Naive thymus-derived CD8-positive, alpha-beta T cell (primary cell): ENCODE data around the gene KCTD1. TPM values are rescaled to one million over a fixed set of nuclear protein-coding genes. Genes with fewer than 3 reads are reported as not detected.

Source experiments
- ATAC-seq, 2 donors: fragments of 150-1000 bp; cut with Tn5 transposase in 1 of 2; sonication (Bioruptor Pico), chemical (Tn5 transposase) in 1 of 2; 1 replicate in 1 of 2; 2 replicates in 1 of 2; pipeline ENCODE4 v1.10.0; 2021; ENCODE audit warnings: mild to moderate bottlenecking in 2 of 2, moderate library complexity in 2 of 2
- POLR2A ChIA-PET: fragments of 350-600 bp; sonication (Branson Sonifier 250); formaldehyde crosslinking; loops from one replicate; lab custom pipeline; 2021; ENCODE audit warnings: antibody characterized with exemption; lab: Charles Lee
- DNase-seq, 10 donors: peaks; one replicate each; pipeline versions ENCODE4 v3.0.0 to v3.0.0-alpha.2; 2020 to 2022
- H3K27ac Mint-ChIP-seq, 10 donors: one replicate each; pipeline ENCODE4 v1.8.0; 2020 to 2022; ENCODE audit warnings: mild to moderate bottlenecking in 10 of 10, mixed read lengths in 10 of 10, moderate library complexity in 4 of 10, inconsistent platforms in 1 of 10
- H3K27me3 Mint-ChIP-seq, 5 donors: one replicate each; pipeline ENCODE4 v1.8.0; 2021 to 2022; ENCODE audit warnings: mixed read lengths in 5 of 5
- H3K36me3 Mint-ChIP-seq, 3 donors: one replicate each; pipeline ENCODE4 v1.8.0; 2020 to 2022; ENCODE audit warnings: mixed read lengths in 3 of 3, mild to moderate bottlenecking in 2 of 3, inconsistent platforms in 1 of 3
- H3K4me1 Mint-ChIP-seq, 4 donors: one replicate each; pipeline ENCODE4 v1.8.0; 2021 to 2022; ENCODE audit warnings: mixed read lengths in 4 of 4
- H3K4me3 Mint-ChIP-seq, 10 donors: one replicate each; pipeline ENCODE4 v1.8.0; 2020 to 2022; ENCODE audit warnings: mild to moderate bottlenecking in 10 of 10, mixed read lengths in 10 of 10, moderate library complexity in 6 of 10, inconsistent platforms in 1 of 10
- H3K9me3 Mint-ChIP-seq, 9 donors: one replicate each; pipeline ENCODE4 v1.8.0; 2020 to 2022; ENCODE audit warnings: mixed read lengths in 9 of 9, mild to moderate bottlenecking in 3 of 9, inconsistent platforms in 1 of 9, moderate library complexity in 1 of 9
- polyA plus RNA-seq, 3 donors: library from polyadenylated mRNA; unstranded; fragments of 300-500 nt; fragmentation: Illumina TruSeq; gene quantifications; one replicate each; pipeline ENCODE4 v1.2.3, GENCODE V29; 2021
- total RNA-seq, 8 experiments: library from RNA in 2 of 8; stranded (reverse) in 2 of 8; gene quantifications; one replicate each; pipeline ENCODE4 v1.2.3 and lab custom pipeline; 2021 to 2026

The KCTD1 gene
- total RNA-seq = 1 to 10 TPM; 3.5 to 3.6 TPM
- under 1 TPM; 0.08 to 0.81 (median 0.50) TPM for polyA plus RNA-seq
- 2.0 to 4.6 (median 2.6) reads per million in 6 experiments for total RNA-seq (lab: John Stamatoyannopoulos, UW)

DNA sequence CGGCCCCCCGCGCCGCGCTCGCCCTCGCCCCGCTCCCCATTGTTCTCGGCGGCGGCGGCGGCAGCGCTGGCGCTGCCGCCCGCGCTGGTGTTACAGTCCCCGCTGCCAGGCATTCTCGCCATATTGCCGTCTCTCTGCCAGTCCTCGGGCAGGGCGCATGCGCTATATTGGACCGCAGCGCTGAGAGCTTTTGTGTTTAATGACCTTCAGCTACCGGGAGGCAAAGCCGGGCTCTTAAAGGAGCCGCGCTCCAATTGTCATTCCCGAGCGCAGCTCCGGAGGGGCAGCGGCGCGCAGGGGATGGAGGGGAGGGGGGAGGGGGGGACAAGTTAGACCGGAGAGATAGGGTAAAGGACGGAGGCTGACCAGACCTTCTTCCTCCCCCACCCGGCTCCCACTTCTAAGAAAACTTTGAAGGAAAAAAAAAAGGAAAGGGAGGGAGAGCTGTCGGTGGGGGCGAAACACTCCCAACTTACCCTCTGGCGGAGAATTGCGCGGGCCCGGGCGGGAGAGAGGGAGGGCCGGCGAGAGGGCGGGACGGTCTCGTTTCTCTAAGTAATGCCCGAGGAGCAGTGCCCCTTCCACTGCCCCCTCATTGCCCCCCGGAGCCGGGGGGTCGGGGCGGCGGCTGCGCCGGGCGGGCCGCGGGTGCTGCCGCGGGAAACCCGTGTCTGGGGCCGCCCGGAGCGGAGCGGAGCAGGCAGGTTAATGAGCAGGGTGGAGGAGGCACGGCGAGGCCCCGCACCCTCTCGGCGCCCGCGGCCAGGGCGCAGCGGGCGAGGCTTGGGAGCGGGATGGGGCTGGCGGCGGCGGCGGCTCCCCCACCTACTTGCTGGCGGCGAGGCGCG, at the start of gene KCTD1:
TSS of gene KCTD1 (minus strand) at position 139 of the 848 bp plus-strand sequence. CDS start at position 122, 17 bp downstream.
- peak within 1 kb of the TSS; percentile 79 to 94 (median 86) for H3K4me3 Mint-ChIP-seq
- peaks cover 2 to 49% (median 48%) of the 10 kb centered on the region in 4 donors for H3K4me1 Mint-ChIP-seq
- peaks cover 20 to 37% (median 28%) of the 10 kb centered on the region in 5 donors for H3K27me3 Mint-ChIP-seq
- ATAC-seq (peak; percentile 58 to 74), DNase-seq (peak; percentile 23 to 83 (median 52))
- H3K36me3 Mint-ChIP-seq = no peaks in the 10 kb centered on the region
- H3K9me3 Mint-ChIP-seq = peaks cover 0 to 3% (median 0%) of the 10 kb centered on the region in 9 donors
- peak within 1 kb of the TSS in 5 of 10 donors; percentile 12 to 84 (median 73) for H3K27ac Mint-ChIP-seq
- POLR2A ChIA-PET = no interaction called here

DNA sequence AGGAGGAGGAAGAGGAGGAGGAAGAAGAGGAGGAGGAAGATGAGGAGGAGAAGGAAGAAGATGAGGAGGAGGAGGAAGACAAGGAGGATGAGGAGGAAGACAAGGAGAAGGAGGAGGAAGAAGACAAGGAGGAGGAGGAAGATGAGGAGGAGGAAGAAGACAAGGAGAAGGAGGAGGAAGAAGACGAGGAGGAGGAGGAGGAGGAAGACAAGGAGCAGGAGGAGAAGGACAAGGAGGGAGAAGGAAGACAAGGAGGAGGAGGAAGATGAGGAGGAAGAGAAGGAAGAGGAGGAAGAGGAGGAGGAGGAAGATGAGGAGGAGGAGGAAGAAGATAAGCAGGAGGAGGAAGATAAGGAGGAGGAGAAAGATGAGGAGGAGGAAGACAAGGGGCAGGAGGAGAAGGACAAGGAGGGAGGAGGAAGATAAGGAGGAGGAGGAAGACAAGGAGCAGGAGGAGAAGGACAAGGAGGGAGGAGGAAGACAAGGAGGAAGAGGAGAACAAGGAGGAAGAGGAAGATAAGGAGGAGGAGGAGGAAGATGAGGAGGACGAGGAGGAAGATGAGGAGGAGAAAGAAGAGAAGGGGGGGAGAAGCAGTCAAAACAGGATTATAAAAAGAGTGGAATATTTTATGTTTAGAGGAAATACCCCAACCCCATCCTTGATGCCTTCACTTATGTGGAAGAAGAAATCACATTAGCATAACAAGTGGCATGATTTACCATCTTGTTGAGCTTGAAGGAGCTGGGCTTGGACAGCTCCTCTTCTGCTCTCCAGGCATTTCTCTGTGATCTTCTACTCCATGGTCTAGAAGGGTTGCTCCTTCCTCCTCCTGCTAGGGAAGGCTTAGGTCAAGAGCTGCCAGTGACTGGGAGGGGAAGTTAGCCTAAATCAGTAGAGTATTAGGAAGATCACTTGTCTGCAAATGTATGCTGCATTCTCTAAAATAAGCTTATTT, 45.3 kb upstream of the KCTD1 start:
- DNase-seq (no peak), ATAC-seq (no peak)
- H3K27ac Mint-ChIP-seq = no peak overlapping the region

DNA sequence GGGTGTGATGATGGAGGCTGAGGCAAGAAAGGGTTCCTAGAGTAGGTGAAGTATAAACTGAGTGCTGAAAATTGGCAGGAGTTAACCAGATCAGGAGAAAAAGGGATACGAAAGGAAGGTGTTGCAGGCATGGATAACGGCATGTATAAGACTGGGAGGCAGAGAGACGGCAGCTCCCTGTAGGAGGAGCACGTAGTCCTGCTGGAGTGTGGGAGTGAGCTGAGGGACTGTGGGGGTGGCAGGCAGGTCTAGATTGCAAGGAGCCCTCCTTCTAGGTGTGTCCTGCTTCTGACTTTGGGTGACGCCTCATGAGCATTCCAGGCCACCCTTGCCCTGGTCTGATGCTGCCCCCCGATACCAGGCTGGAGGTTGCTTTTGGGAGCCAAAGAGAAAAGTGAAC, 36.4 kb upstream of the KCTD1 start:
- no peak overlapping the region for H3K27ac Mint-ChIP-seq
- no peaks in the 10 kb centered on the region for H3K4me1 Mint-ChIP-seq
- H3K4me3 Mint-ChIP-seq = no peak overlapping the region
- no peaks in the 10 kb centered on the region for H3K9me3 Mint-ChIP-seq
- no peaks in the 10 kb centered on the region for H3K36me3 Mint-ChIP-seq
- H3K27me3 Mint-ChIP-seq = peaks cover 5 to 26% (median 8%) of the 10 kb centered on the region in 5 donors
- POLR2A ChIA-PET = no interaction called here
- no peak for DNase-seq
- no peak for ATAC-seq

More for the DNA sequence above, 45.3 kb upstream of the KCTD1 start:
- no peaks in the 10 kb centered on the region for H3K4me1 Mint-ChIP-seq
- H3K36me3 Mint-ChIP-seq = no peaks in the 10 kb centered on the region
- no peak overlapping the region for H3K4me3 Mint-ChIP-seq
- H3K9me3 Mint-ChIP-seq = peaks cover 0 to 5% (median 0%) of the 10 kb centered on the region in 9 donors
- POLR2A ChIA-PET = no interaction called here
- H3K27me3 Mint-ChIP-seq = peaks cover 6 to 24% (median 12%) of the 10 kb centered on the region in 5 donors

DNA sequence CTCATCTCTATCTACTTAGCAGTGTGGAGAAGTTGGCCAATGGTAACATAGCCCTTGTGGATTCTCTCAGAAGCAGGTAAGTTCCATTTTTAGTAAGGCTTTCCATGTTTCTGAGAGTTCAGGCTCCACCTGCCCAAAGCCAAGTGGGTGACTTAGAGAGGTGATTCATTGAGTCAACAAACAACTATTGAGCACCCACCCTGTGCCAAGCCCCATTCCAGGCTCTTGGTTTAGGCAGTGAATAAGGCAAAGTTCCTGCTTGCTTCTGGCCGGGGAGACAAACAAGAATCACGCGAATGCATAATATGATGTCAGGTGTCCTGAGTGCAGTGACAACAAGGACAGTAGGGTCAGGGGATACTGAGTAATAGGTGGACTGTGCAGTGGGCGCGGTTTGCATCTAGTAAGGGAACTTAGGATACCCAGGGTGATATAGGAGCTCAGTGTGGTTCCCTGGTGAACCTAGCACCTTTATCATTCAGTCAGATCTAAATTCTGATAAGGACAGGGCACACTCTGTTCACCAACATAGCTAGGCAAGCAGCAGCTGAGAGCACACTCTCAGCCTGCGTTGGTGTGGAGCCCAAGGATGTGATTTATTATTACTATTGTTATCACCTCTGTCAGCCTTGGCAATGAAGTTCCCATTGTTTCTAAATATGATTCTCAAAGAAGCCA, 31.7 kb upstream of the KCTD1 start:
- Mint-ChIP-seq H3K27ac (no peak overlapping the region), H3K9me3 (no peaks in the 10 kb centered on the region), H3K27me3 (peaks cover 12 to 53% (median 24%) of the 10 kb centered on the region in 5 donors), H3K36me3 (no peaks in the 10 kb centered on the region), H3K4me3 (no peak overlapping the region), H3K4me1 (peaks cover 0 to 12% (median 8%) of the 10 kb centered on the region in 4 donors)
- ATAC-seq (no peak), DNase-seq (no peak)
- POLR2A ChIA-PET = no interaction called here

DNA sequence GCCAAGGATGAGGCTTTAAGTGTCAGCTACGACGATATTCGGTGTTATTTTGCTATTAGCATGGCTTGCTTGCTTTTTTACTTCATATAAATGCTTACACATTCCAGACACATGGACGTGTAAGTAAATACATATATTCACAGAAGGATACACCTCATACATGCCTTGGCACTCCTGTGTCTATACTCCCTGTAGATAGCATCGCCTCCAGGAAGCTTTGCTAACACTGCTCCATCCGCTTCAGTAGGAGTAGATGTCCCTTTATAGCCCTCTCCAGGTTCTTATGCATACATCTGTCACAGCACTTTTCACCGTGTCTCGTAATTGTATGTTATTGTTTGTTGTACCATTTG, 27.5 kb upstream of the KCTD1 start:
- POLR2A ChIA-PET = no interaction called here
- peak overlapping the region in 5 of 10 donors; percentile 12 to 80 (median 57) for H3K4me3 Mint-ChIP-seq
- H3K36me3 Mint-ChIP-seq = no peaks in the 10 kb centered on the region
- peaks cover 21 to 44% (median 26%) of the 10 kb centered on the region in 5 donors for H3K27me3 Mint-ChIP-seq
- no peak overlapping the region for H3K27ac Mint-ChIP-seq
- no peak for ATAC-seq
- H3K4me1 Mint-ChIP-seq = peaks cover 0 to 16% (median 10%) of the 10 kb centered on the region in 4 donors
- no peaks in the 10 kb centered on the region for H3K9me3 Mint-ChIP-seq
- no peak for DNase-seq

DNA sequence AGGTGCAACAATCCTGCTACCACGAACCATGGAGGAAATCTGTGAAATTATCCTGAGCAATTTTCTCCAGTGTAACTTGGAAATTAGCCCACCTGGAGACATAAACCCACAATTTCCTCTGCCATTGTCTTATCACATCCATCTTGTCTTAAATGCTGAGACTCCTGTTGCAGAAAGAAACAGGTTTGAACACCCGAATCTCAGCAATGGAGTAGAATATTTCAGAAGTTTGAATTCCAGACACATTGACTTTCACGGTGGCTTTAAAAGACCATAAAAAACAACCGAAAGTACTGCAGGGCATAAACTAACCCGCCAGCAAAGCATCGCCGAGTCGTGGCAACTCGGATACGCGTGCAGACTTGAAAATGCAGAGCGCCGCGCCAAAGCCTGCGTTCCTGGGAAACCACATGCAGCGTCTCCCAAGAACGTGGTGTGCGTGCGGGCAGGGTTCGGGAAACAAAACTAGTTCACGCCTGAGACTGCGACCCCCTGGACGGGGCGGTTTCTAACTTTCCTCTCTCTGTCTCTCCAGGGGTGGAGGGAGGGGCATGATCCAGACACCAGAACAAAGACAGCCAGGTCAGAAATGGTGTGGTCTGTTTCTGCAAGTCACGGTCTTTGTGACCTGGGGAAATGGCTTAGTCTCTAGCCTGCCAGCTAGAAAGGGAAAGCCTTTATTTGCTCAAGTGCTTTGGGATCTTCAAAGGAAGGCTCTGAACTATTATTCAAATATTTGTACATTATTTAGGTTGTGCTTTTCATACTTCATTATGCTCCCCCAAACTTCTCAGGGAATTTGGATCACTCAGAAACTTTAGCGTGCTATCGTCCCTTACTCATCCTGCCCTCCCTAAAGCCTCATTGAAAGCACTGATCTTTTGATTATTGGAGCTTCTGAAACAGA, 26.9 kb upstream of the KCTD1 start:
- Mint-ChIP-seq H3K27me3 (peaks cover 21 to 44% (median 29%) of the 10 kb centered on the region in 5 donors), H3K4me1 (peaks cover 0 to 16% (median 10%) of the 10 kb centered on the region in 4 donors)
- no peak for DNase-seq

DNA sequence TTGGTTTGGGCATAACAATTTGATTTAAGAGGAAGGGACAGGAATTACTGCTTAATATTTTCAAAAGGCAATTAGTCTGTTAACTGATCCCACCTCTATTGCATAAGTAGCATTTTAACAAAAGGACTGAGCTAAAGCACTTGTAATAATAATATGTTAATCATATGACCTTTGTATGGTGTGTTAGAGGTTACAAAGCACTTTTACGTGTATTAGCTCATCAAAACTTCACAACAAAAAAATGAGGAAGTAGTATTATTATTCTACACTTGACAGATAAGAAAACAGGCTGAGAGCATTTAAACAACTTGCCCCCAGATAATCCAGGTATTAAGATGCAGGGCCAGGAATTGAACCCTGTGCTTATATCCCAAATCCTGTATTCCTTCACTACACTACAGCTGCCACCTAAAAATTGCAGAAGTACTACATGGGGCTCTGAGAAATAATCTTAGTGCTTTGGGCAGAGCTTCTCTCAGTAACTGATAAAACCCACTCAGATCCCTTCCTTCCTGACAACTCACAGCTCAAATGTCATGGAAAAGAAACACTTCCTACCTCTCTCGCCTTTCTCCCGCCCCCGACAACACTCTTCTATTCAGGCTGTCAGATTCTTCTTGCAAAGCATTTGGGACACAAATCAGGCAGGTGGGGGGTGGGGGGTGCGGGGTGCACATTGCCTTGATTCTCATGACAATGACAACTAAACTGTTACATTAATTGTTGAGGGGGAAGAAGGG, 20.7 kb upstream of the KCTD1 start:
- Mint-ChIP-seq H3K9me3 (no peaks in the 10 kb centered on the region), H3K27ac (no peak overlapping the region), H3K4me1 (no peaks in the 10 kb centered on the region), H3K27me3 (peaks cover 2 to 18% (median 7%) of the 10 kb centered on the region in 5 donors), H3K36me3 (no peaks in the 10 kb centered on the region), H3K4me3 (no peak overlapping the region)
- DNase-seq (no peak), ATAC-seq (no peak)
- POLR2A ChIA-PET = no interaction called here

More for the DNA sequence above, 26.9 kb upstream of the KCTD1 start:
- POLR2A ChIA-PET = no interaction called here
- no peak for ATAC-seq
- no peaks in the 10 kb centered on the region for H3K36me3 Mint-ChIP-seq
- H3K4me3 Mint-ChIP-seq = peak overlapping the region; percentile 6 to 80 (median 65)
- peak overlapping the region in 1 of 10 donors; percentile 80 for H3K27ac Mint-ChIP-seq
- H3K9me3 Mint-ChIP-seq = no peaks in the 10 kb centered on the region

DNA sequence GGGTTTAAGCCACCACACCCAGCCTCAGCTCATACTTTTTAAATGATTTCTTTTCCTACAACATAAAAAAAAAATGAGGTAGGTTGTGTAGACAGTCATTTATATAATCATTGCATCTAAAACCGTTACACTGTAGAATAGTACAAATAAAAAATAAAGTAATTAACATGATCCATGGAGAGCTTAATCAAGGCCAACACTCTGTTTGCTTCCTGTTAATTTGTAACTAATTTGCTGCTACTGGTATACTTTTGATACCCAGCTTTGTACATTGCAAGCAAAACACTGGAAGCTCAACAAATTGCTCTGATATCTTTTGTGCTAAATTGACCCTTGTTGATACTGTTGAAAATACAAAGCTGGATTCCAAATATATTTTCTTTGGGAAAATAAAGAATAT, 20.2 kb upstream of the KCTD1 start:
- DNase-seq = no peak
- POLR2A ChIA-PET = no interaction called here
- Mint-ChIP-seq H3K9me3 (no peaks in the 10 kb centered on the region), H3K36me3 (no peaks in the 10 kb centered on the region), H3K27me3 (peaks cover 2 to 18% (median 9%) of the 10 kb centered on the region in 5 donors), H3K4me1 (no peaks in the 10 kb centered on the region), H3K4me3 (no peak overlapping the region), H3K27ac (no peak overlapping the region)
- ATAC-seq = no peak

DNA sequence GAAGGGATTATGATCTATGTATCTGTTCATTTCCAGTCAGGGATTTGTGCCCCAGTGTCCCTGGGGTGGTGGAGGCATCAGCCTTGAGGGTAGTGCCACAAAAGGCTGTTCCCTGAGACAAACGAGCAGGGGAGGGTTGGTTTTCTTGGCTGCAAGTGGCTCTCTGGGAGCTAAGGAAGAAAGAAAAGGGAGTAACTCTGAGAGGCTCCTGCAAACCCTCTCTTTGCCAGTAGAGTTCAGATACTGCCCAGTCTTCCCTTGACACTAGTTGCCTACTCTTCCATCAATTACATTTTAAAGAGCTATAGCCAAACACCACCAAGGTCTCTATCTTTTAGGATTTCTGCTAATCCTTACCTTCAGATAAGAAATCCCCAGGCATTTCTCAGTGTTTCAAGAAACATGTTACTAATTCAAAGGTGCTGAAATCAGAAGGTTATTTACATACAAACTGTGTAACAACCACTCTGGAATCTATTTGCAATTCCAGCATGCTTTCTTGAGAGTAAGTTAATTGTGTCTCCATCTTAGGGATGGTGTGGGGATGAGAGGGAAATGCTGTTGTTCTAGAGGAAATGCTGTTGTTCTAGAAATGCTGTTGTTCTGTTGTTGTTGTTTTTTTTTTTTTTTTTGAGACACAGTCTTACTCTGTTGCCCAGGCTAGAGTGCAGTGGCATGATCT, 18.7 kb upstream of the KCTD1 start:
- Mint-ChIP-seq H3K27me3 (peaks cover 2 to 23% (median 14%) of the 10 kb centered on the region in 5 donors), H3K4me3 (no peak overlapping the region), H3K27ac (no peak overlapping the region), H3K9me3 (peaks cover 0 to 4% (median 0%) of the 10 kb centered on the region in 9 donors), H3K36me3 (no peaks in the 10 kb centered on the region), H3K4me1 (no peaks in the 10 kb centered on the region)
- POLR2A ChIA-PET = no interaction called here
- DNase-seq (no peak), ATAC-seq (no peak)

DNA sequence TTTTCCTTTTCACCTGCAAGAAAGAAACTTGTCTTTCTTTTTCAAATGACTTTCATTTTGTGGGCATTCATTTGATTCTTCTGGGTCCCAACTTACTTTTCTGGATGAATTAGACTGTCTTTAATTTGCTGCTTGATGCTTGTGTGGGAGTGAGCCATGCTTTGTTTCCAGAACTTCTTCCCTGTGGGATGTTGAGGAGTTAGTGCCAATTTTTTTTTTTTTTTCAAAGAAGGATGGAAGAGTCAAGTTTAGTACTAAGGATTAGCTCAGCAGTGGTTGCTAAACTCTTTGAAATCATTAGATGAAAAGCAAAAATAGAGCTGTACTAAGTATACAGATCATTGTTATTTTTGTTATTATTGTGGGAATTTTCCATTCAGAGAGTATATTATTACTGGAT, 17.2 kb upstream of the KCTD1 start:
- POLR2A ChIA-PET = no interaction called here
- peaks cover 2 to 25% (median 12%) of the 10 kb centered on the region in 5 donors for H3K27me3 Mint-ChIP-seq
- H3K36me3 Mint-ChIP-seq = no peaks in the 10 kb centered on the region
- DNase-seq (no peak), ATAC-seq (no peak)
- peaks cover 0 to 4% (median 0%) of the 10 kb centered on the region in 9 donors for H3K9me3 Mint-ChIP-seq
- no peaks in the 10 kb centered on the region for H3K4me1 Mint-ChIP-seq
- no peak overlapping the region for H3K27ac Mint-ChIP-seq
- H3K4me3 Mint-ChIP-seq = no peak overlapping the region
